ENCODE measurements around the gene ADAMTS12.

DNA sequence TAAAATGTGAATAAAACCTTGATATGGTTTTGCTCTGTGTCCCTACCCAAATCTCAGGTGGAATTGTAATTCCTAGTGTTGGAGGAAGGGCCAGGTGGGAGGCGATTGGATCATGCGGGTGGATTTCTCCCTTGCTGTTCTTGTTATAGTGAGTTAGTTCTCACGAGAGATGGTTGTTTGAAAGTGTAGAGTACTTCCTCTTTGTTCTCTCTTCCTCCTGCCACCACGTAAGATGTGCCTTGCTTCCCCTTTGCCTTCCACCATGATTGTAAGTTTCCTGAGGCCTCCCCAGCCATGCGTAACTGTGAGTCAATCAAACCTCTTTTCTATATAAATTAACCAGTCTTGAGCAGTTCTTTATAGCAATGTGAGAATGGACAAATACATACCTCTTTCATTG, 416.1 kb downstream of the ADAMTS12 start:
- no peak for TF ChIP-seq POLR2AphosphoS5 (IDR thresholded peaks at IDR 0.05; ENCODE audit: low read depth, low read length)
- TF ChIP-seq, protein P1, sequence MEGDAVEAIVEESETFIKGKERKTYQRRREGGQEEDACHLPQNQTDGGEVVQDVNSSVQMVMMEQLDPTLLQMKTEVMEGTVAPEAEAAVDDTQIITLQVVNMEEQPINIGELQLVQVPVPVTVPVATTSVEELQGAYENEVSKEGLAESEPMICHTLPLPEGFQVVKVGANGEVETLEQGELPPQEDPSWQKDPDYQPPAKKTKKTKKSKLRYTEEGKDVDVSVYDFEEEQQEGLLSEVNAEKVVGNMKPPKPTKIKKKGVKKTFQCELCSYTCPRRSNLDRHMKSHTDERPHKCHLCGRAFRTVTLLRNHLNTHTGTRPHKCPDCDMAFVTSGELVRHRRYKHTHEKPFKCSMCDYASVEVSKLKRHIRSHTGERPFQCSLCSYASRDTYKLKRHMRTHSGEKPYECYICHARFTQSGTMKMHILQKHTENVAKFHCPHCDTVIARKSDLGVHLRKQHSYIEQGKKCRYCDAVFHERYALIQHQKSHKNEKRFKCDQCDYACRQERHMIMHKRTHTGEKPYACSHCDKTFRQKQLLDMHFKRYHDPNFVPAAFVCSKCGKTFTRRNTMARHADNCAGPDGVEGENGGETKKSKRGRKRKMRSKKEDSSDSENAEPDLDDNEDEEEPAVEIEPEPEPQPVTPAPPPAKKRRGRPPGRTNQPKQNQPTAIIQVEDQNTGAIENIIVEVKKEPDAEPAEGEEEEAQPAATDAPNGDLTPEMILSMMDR (IDR thresholded peaks at IDR 0.05) = no peak
